CD4-positive, alpha-beta T cell (primary cell): ENCODE data around the gene FGF22. TPM values are rescaled to one million over a fixed set of nuclear protein-coding genes. Genes with fewer than 3 reads are reported as not detected.

Source experiments
- ATAC-seq: fragments of 200-7000 bp; cut with Tn5 transposase; one replicate; pipeline ENCODE4 v1.10.0; 2022; ENCODE audit warnings: mild to moderate bottlenecking; ENCODE audit not compliant: poor library complexity
- CTCF ChIA-PET: fragments of 350-600 bp; sonication (Branson Sonifier 250); formaldehyde crosslinking; loops from one replicate; lab custom pipeline; 2021; ENCODE audit warnings: antibody characterized with exemption, inconsistent platforms; lab: Charles Lee
- POLR2A ChIA-PET: fragments of 350-600 bp; sonication (Branson Sonifier 250); formaldehyde crosslinking; loops from one replicate; lab custom pipeline; 2021; ENCODE audit warnings: antibody characterized with exemption, inconsistent platforms; lab: Charles Lee
- DNase-seq, 14 experiments: peaks; one replicate each; pipeline ENCODE4 v3.0.0-alpha.2; 2013 to 2020; ENCODE audit warnings: mixed read lengths in 2 of 14
- H3K27ac ChIP-seq, 2 donors: one replicate each; pipeline versions ENCODE4 v1.5.1 to v1.7.0; 2013; ENCODE audit warnings: low read length in 2 of 2, low read depth in 1 of 2, mild to moderate bottlenecking in 1 of 2
- H3K27me3 ChIP-seq, 2 experiments: 1 replicate in 1 of 2; 2 replicates in 1 of 2; pipeline versions ENCODE4 v1.6.1 to v1.7.0; 2013; ENCODE audit warnings: low read length in 2 of 2, control low read depth in 1 of 2, mild to moderate bottlenecking in 1 of 2, moderate library complexity in 1 of 2; ENCODE audit not compliant: insufficient read depth in 2 of 2, control insufficient read depth in 1 of 2
- H3K36me3 ChIP-seq: one replicate; pipeline ENCODE4 v1.6.1; 2013; ENCODE audit warnings: low read length, control low read depth; ENCODE audit not compliant: insufficient read depth
- H3K4me1 ChIP-seq: one replicate; pipeline ENCODE4 v1.6.1; 2013; ENCODE audit warnings: low read length, control low read depth; ENCODE audit not compliant: insufficient read depth
- H3K4me3 ChIP-seq: one replicate; pipeline ENCODE4 v1.5.1; 2013; ENCODE audit warnings: mild to moderate bottlenecking, low read length, moderate library complexity
- H3K9me3 ChIP-seq, 2 experiments: 1 replicate in 1 of 2; 2 replicates in 1 of 2; pipeline versions ENCODE4 v1.6.1 to v1.7.0; 2013; ENCODE audit warnings: low read length in 2 of 2, mild to moderate bottlenecking in 2 of 2, control low read depth in 1 of 2, moderate library complexity in 1 of 2; ENCODE audit not compliant: control insufficient read depth in 1 of 2, insufficient read depth in 1 of 2
- H3K27ac Mint-ChIP-seq: one replicate; pipeline ENCODE4 v1.8.0; 2020; ENCODE audit warnings: mixed read lengths
- H3K27me3 Mint-ChIP-seq: one replicate; pipeline ENCODE4 v1.8.0; 2021; ENCODE audit warnings: mixed read lengths
- H3K36me3 Mint-ChIP-seq: one replicate; pipeline ENCODE4 v1.8.0; 2021; ENCODE audit warnings: low read depth, mixed read lengths
- H3K4me1 Mint-ChIP-seq: one replicate; pipeline ENCODE4 v1.8.0; 2021; ENCODE audit warnings: low read depth, mixed read lengths
- H3K4me3 Mint-ChIP-seq: one replicate; pipeline ENCODE4 v1.8.0; 2020; ENCODE audit warnings: mild to moderate bottlenecking, mixed read lengths
- H3K9me3 Mint-ChIP-seq: one replicate; pipeline ENCODE4 v1.8.0; 2020; ENCODE audit warnings: mixed read lengths
- CTCF ChIP-seq: fragments of 200-600 bp; IDR thresholded peaks from one replicate; pipeline ENCODE4 v1.8.0; 2022; ENCODE audit warnings: antibody characterized with exemption, mild to moderate bottlenecking
- intact Hi-C, 2 experiments: fragments of 100-400 bp; cut with DNase I in 1 of 2; cut with micrococcal nuclease in 1 of 2; formaldehyde crosslinking; loops; one replicate each; pipeline versions ENCODE4 v1.15.1 to v1.9.0; 2023 to 2025; cut with DNase I, micrococcal nuclease
- total RNA-seq, 174 experiments: library from RNA in 2 of 174; stranded (reverse) in 2 of 174; gene quantifications; one replicate each; pipeline ENCODE4 v1.2.3 and lab custom pipeline; 2021 to 2026

FGF22 gene
- total RNA-seq, 2 experiments from 2014 or later: 0.42 to 0.49 TPM

GRCh38 chr19:608155-609003 lies 31.3 kb upstream of the FGF22 start:
- no peak for ATAC-seq
- H3K4me1 Mint-ChIP-seq: peaks cover 22% of the 10 kb centered on the region
- no peak overlapping the region for H3K27ac ChIP-seq
- H3K36me3 Mint-ChIP-seq: no peaks in the 10 kb centered on the region
- peaks cover 46% of the 10 kb centered on the region for H3K4me1 ChIP-seq
- no peak overlapping the region for H3K4me3 Mint-ChIP-seq
- POLR2A ChIA-PET: no interaction called here
- H3K4me3 ChIP-seq: no peak overlapping the region
- H3K36me3 ChIP-seq: no peaks in the 10 kb centered on the region
- CTCF ChIA-PET: no interaction called here
- no peaks in the 10 kb centered on the region for H3K9me3 Mint-ChIP-seq
- no peaks in the 10 kb centered on the region for H3K27me3 Mint-ChIP-seq
- no peak for DNase-seq
- intact Hi-C loops: no loop called here
- no peaks in the 10 kb centered on the region for H3K9me3 ChIP-seq
- TF ChIP-seq CTCF: no peak
- no peaks in the 10 kb centered on the region for H3K27me3 ChIP-seq
- no peak overlapping the region for H3K27ac Mint-ChIP-seq

GRCh38 chr19:609004-609346 lies 30.7 kb upstream of the FGF22 start:
- no peaks in the 10 kb centered on the region for H3K9me3 ChIP-seq
- Mint-ChIP-seq H3K27me3 (no peaks in the 10 kb centered on the region), H3K4me1 (peaks cover 22% of the 10 kb centered on the region), H3K27ac (no peak overlapping the region), H3K9me3 (no peaks in the 10 kb centered on the region), H3K36me3 (no peaks in the 10 kb centered on the region), H3K4me3 (no peak overlapping the region)
- CTCF ChIA-PET: no interaction called here
- POLR2A ChIA-PET: no interaction called here
- DNase-seq (peak in 1 of 14 experiments; percentile 25), ATAC-seq (no peak)
- peaks cover 46% of the 10 kb centered on the region for H3K4me1 ChIP-seq
- no peak overlapping the region for H3K4me3 ChIP-seq
- H3K27ac ChIP-seq: no peak overlapping the region
- intact Hi-C loops: no loop called here
- peaks cover under 1% of the 10 kb centered on the region for H3K36me3 ChIP-seq
- TF ChIP-seq CTCF: no peak
- H3K27me3 ChIP-seq: no peaks in the 10 kb centered on the region

- Histone ChIP-seq H3K36me3 (peaks cover 10% of the 10 kb centered on the region), H3K4me3 (peak overlapping the region; percentile 65), H3K9me3 (no peaks in the 10 kb centered on the region), H3K27ac (peak overlapping the region; percentile 29 to 67), H3K27me3 (no peaks in the 10 kb centered on the region), H3K4me1 (peaks cover 43% of the 10 kb centered on the region)
- H3K27ac Mint-ChIP-seq: peak overlapping the region; percentile 85
- ChIA-PET POLR2A (interaction anchor here (0.8 to 3.2 kb wide), 4 partner anchors 32 to 53 kb away, joined by 3 to 14 read pairs (median 4); partner anchors contain the start of gene RNF126), CTCF (interaction anchor here (2.0 kb wide), 1 partner anchor 26 kb away, joined by 6 read pairs; no protein-coding TSS in a partner anchor)
- H3K9me3 Mint-ChIP-seq: no peaks in the 10 kb centered on the region
- no peak for TF ChIP-seq CTCF
- DNase-seq: peak in 12 of 14 experiments; percentile 20 to 79 (median 46)
- H3K27me3 Mint-ChIP-seq: no peaks in the 10 kb centered on the region
- H3K4me3 Mint-ChIP-seq: peak overlapping the region; percentile 95
- intact Hi-C loops: loop anchor here (2.0 kb wide), 3 partner anchors 23 to 71 kb away; partner anchors contain the start of genes POLRMT (in 1 of the 2) and RNF126 (in 1 of the 2)
- peaks cover 22% of the 10 kb centered on the region for H3K4me1 Mint-ChIP-seq
- peak; percentile 47 for ATAC-seq
- H3K36me3 Mint-ChIP-seq: peaks cover 8% of the 10 kb centered on the region
These were observed 29.4 kb upstream of the FGF22 start for GRCh38 chr19:610071-610800.
